Neuronal stem cell (in vitro differentiated cells): ENCODE results near the gene DDAH1. TPM values are rescaled to one million over a fixed set of nuclear protein-coding genes. Genes with fewer than 3 reads are reported as not detected.
"Not testable (repeated sequence)": the region's sequence is repeated elsewhere in the genome, so short reads cannot be mapped to it uniquely, and the experiment has no call there.

Experiments used
- DNase-seq: peaks from one replicate; pipeline ENCODE4 v3.0.0-alpha.2; 2013; ENCODE audit warnings: low spot score
- H2AFZ ChIP-seq: one replicate; pipeline ENCODE4 v1.6.1; 2013; ENCODE audit warnings: mild to moderate bottlenecking, low read length, inconsistent platforms
- H2AK5ac ChIP-seq: 2 replicates; pipeline ENCODE4 v1.6.1; 2013; ENCODE audit warnings: low read depth, mild to moderate bottlenecking, inconsistent platforms, low read length, moderate library complexity, mixed read lengths
- H2BK120ac ChIP-seq: 2 replicates; pipeline ENCODE4 v1.6.1; 2013; ENCODE audit warnings: low read depth, mild to moderate bottlenecking, inconsistent platforms, low read length, moderate library complexity, mixed read lengths
- H2BK12ac ChIP-seq: one replicate; pipeline ENCODE4 v1.6.1; 2013; ENCODE audit warnings: low read length, inconsistent platforms
- H2BK15ac ChIP-seq: 2 replicates; pipeline ENCODE4 v1.6.1; 2013; ENCODE audit warnings: mild to moderate bottlenecking, low read length, inconsistent platforms, mixed read lengths
- H2BK5ac ChIP-seq: one replicate; pipeline ENCODE4 v1.6.1; 2013; ENCODE audit warnings: inconsistent platforms, mild to moderate bottlenecking, low read length, moderate library complexity
- H3K14ac ChIP-seq: one replicate; pipeline ENCODE4 v1.6.1; 2013; ENCODE audit warnings: low read length, inconsistent platforms
- H3K18ac ChIP-seq: 2 replicates; pipeline ENCODE4 v1.6.1; 2013; ENCODE audit warnings: low read length, inconsistent platforms
- H3K23ac ChIP-seq: 2 replicates; pipeline ENCODE4 v1.6.1; 2013; ENCODE audit warnings: low read depth, mild to moderate bottlenecking, mixed read lengths, low read length, inconsistent platforms; ENCODE audit not compliant: poor library complexity
- H3K27ac ChIP-seq: replicated peaks from 3 replicates; pipeline ENCODE4 v1.5.1; 2013; ENCODE audit warnings: low read length, inconsistent platforms
- H3K27me3 ChIP-seq, 3 experiments: 2 replicates each; pipeline ENCODE4 v1.6.1; 2013; ENCODE audit warnings: low read length in 3 of 3, mild to moderate bottlenecking in 2 of 3, inconsistent platforms in 1 of 3, low read depth in 1 of 3, mixed read lengths in 1 of 3, moderate library complexity in 1 of 3; ENCODE audit not compliant: control insufficient read depth in 3 of 3, insufficient read depth in 3 of 3
- H3K36me3 ChIP-seq, 2 donors: replicated peaks in 1 of 2; 2 replicates each; pipeline ENCODE4 v1.6.1; 2013; ENCODE audit warnings: low read length in 2 of 2; ENCODE audit not compliant: control insufficient read depth in 2 of 2, insufficient read depth in 2 of 2
- H3K4ac ChIP-seq: 2 replicates; pipeline ENCODE4 v1.6.1; 2013; ENCODE audit warnings: inconsistent platforms, mild to moderate bottlenecking, low read length, moderate library complexity
- H3K4me1 ChIP-seq, 2 donors: 1 replicate in 1 of 2; 2 replicates in 1 of 2; pipeline ENCODE4 v1.6.1; 2013; ENCODE audit warnings: low read length in 2 of 2, low read depth in 1 of 2; ENCODE audit not compliant: control insufficient read depth in 2 of 2, insufficient read depth in 1 of 2
- H3K4me2 ChIP-seq: one replicate; pipeline ENCODE4 v1.6.1; 2013; ENCODE audit warnings: mild to moderate bottlenecking, low read length, inconsistent platforms; ENCODE audit not compliant: insufficient read depth, poor library complexity, severe bottlenecking
- H3K4me3 ChIP-seq, 2 donors: 2 replicates each; pipeline ENCODE4 v1.5.1; 2013; ENCODE audit warnings: low read length in 2 of 2, mild to moderate bottlenecking in 2 of 2, inconsistent platforms in 1 of 2, moderate library complexity in 1 of 2
- H3K79me1 ChIP-seq: one replicate; pipeline ENCODE4 v1.6.1; 2013; ENCODE audit warnings: low read depth, mild to moderate bottlenecking, inconsistent platforms, low read length, moderate library complexity
- H3K9ac ChIP-seq: one replicate; pipeline ENCODE4 v1.6.1; 2013; ENCODE audit warnings: mild to moderate bottlenecking, low read depth, low read length, inconsistent platforms; ENCODE audit not compliant: poor library complexity
- H3K9me3 ChIP-seq, 2 donors: replicated peaks in 1 of 2; 2 replicates each; pipeline versions ENCODE3 to v1.6.1; 2013; ENCODE audit warnings: low read length in 2 of 2, mild to moderate bottlenecking in 2 of 2, inconsistent platforms in 1 of 2, low read depth in 1 of 2, mixed read lengths in 1 of 2, moderate library complexity in 1 of 2; ENCODE audit not compliant: control insufficient read depth in 2 of 2, insufficient read depth in 1 of 2
- H4K8ac ChIP-seq: one replicate; pipeline ENCODE4 v1.6.1; 2013; ENCODE audit warnings: low read depth, mild to moderate bottlenecking, inconsistent platforms, low read length, moderate library complexity
- H4K91ac ChIP-seq: one replicate; pipeline ENCODE4 v1.6.1; 2013; ENCODE audit warnings: low read length, low read depth, mild to moderate bottlenecking, inconsistent platforms; ENCODE audit not compliant: poor library complexity
- WGBS, 2 donors: extraction: QIAGEN DNeasy Blood & Tissue Kit; methylation state at CpG; one replicate each; pipeline ENCODE4 v1.1.7; 2013; ENCODE audit warnings: missing lambda C conversion rate in 2 of 2, mixed read lengths in 1 of 2; ENCODE audit not compliant: insufficient read length in 2 of 2, insufficient replicate concordance in 1 of 2; ENCODE audit errors: extremely low coverage in 2 of 2; 5-methylcytosine and 5-hydroxymethylcytosine counted together
- polyA plus RNA-seq, 2 experiments: library from polyadenylated mRNA; stranded (reverse); fragments of 200-250 nt; gene quantifications; one replicate each; pipeline ENCODE4 v1.2.3, GENCODE V29; 2013

DDAH1 gene
- polyA plus RNA-seq (2013, experiment 1 of 2): 20.8 TPM
- polyA plus RNA-seq (2013, experiment 2 of 2): 21.4 TPM

DNA sequence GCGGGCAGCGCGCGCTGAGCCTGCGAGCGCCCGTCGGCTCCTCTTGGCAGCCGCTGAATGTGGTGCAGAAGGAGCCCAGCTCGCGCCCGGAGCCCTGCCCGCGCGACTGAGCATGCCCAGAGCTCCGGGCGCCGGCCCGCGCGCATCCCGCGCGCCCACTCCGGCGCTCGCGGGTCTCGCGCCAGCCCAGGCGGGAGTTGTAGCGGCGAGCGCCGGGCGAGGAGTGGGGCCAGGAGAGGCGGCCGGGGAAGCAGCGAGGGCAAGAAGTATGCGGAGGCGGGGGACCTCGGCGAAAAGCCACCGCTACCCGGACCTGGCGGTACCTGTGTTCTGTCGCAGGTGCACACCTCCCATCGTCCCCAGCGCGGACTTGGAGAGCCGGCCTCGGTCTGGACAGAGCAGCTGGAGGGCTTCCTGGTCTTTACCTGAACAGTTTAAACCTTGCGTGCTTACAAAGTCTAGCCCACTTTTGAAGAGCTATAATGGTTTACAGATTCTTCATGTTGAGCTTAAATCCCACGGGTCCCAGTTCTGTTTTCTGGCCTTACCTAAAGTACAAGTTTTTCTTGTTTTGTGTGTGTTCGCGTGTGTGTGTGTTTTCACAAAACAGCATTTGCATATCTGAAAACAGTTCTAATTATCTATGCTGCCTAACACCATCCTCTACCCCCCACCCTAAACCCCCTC, at the start of gene DDAH1:
TSS of gene DDAH1 (minus strand) at position 61 of the 687 bp plus-strand sequence. CDS start 114 bp downstream, outside the sequence.
- no peak within 1 kb of the TSS for H3K27ac ChIP-seq

DNA sequence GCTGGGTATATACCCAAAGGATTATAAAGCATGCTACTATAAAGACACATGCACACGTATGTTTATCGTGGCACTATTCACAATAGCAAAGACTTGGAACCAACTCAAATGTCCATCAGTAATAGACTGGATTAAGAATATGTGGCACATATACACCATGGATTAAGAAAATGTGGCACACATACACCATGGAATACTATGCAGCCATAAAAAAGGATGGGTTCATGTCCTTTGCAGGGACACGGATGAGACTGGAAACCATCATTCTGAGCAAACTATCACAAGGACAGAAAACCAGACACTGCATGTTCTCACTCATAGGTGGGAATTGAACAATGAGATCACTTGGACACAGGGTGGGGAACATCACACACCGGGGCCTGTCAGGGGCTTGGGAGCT, 49.0 kb upstream of the DDAH1 start:
- not testable (repeated sequence) for H2AK5ac ChIP-seq, H3K9ac ChIP-seq, H2BK15ac ChIP-seq, H3K23ac ChIP-seq, H3K18ac ChIP-seq, DNase-seq, H2AFZ ChIP-seq, H4K8ac ChIP-seq, H3K4me1 ChIP-seq, H2BK12ac ChIP-seq, H3K4me2 ChIP-seq, H3K27me3 ChIP-seq, H2BK5ac ChIP-seq, H3K79me1 ChIP-seq, H3K27ac ChIP-seq, H4K91ac ChIP-seq, H3K14ac ChIP-seq, H3K9me3 ChIP-seq, H3K36me3 ChIP-seq, H3K4ac ChIP-seq, H3K4me3 ChIP-seq, H2BK120ac ChIP-seq
- no CpG with 5 or more reads among the region's 4 CpGs for WGBS, 2 donors

More for the DNA sequence above, at the start of gene DDAH1:
- peak within 1 kb of the TSS; percentile 99 for H3K9ac ChIP-seq
- H3K36me3 ChIP-seq: no peaks in the 10 kb centered on the region
- peak within 1 kb of the TSS; percentile 99 for H2AFZ ChIP-seq
- no peak within 1 kb of the TSS for H4K91ac ChIP-seq
- H4K8ac ChIP-seq: peak within 1 kb of the TSS; percentile 98
- H3K79me1 ChIP-seq: no peaks in the 10 kb centered on the region
- peak within 1 kb of the TSS; percentile 92 to 96 for H3K4me3 ChIP-seq
- H2BK15ac ChIP-seq: peak within 1 kb of the TSS; percentile 90
- no peak for DNase-seq
- peak within 1 kb of the TSS; percentile 96 for H3K23ac ChIP-seq
- H2AK5ac ChIP-seq: peak within 1 kb of the TSS; percentile 17
- peak within 1 kb of the TSS; percentile 100 for H3K4me2 ChIP-seq
- H2BK120ac ChIP-seq: peak within 1 kb of the TSS; percentile 11
- no peak within 1 kb of the TSS for H2BK5ac ChIP-seq
- peak within 1 kb of the TSS; percentile 99 for H3K18ac ChIP-seq
- H3K4me1 ChIP-seq: peaks cover 2 to 4% of the 10 kb centered on the region in 2 donors
- peak within 1 kb of the TSS; percentile 85 for H2BK12ac ChIP-seq
- WGBS, 2 donors: no CpG with 5 or more reads among the region's 56 CpGs
- H3K27me3 ChIP-seq: peaks cover 0 to 9% (median 0%) of the 10 kb centered on the region in 3 experiments
- H3K9me3 ChIP-seq: no peaks in the 10 kb centered on the region
- no peak within 1 kb of the TSS for H3K4ac ChIP-seq
- peak within 1 kb of the TSS; percentile 94 for H3K14ac ChIP-seq

GRCh38 chr1:85504417-85504816, 39.5 kb upstream of the DDAH1 start:
- Histone ChIP-seq H3K14ac (no peak overlapping the region), H3K4me2 (no peak overlapping the region), H3K79me1 (no peaks in the 10 kb centered on the region), H3K27ac (no peak overlapping the region), H3K18ac (no peak overlapping the region), H3K23ac (no peak overlapping the region), H2BK15ac (no peak overlapping the region), H4K91ac (no peak overlapping the region), H3K4me3 (no peak overlapping the region), H2AFZ (no peak overlapping the region), H3K4ac (no peak overlapping the region), H3K9me3 (peaks cover 4 to 14% of the 10 kb centered on the region in 2 donors), H2BK120ac (no peak overlapping the region), H3K36me3 (no peaks in the 10 kb centered on the region), H3K4me1 (peaks cover 0 to 2% of the 10 kb centered on the region in 2 donors), H4K8ac (no peak overlapping the region), H2AK5ac (no peak overlapping the region), H3K27me3 (no peaks in the 10 kb centered on the region), H3K9ac (no peak overlapping the region), H2BK12ac (no peak overlapping the region), H2BK5ac (no peak overlapping the region)
- no peak for DNase-seq
- no CpG with 5 or more reads among the region's 1 CpG for WGBS, 2 donors

DNA sequence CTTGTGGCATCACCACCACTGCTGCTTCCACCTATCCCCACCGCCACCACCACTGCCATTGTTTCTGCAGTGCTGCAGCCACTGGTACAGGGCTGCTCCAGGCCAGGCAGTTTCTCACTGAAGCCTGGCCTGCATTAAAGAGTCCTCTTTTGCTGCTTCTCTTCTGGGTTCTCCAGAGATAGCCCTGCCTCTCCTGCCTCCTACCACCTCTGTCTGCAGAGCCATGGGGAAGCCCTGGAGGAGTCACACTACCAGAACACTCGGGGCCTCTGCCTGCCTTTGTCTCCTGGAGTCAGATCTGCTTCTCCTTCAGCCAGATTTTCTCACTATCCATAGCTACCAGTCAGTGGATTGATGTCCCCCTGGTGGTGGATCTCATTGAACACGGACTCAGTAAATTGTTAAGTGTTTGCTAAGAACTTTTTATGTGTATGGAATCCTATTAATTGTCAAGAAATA, 37.7 kb upstream of the DDAH1 start:
- Histone ChIP-seq H4K91ac (no peak overlapping the region), H2BK120ac (no peak overlapping the region), H3K9me3 (peaks cover 4 to 14% of the 10 kb centered on the region in 2 donors), H3K23ac (no peak overlapping the region), H3K18ac (peak overlapping the region; percentile 68), H3K36me3 (no peaks in the 10 kb centered on the region), H3K27me3 (no peaks in the 10 kb centered on the region), H2BK12ac (no peak overlapping the region), H2BK5ac (peak overlapping the region; percentile 30), H2BK15ac (no peak overlapping the region), H3K4ac (no peak overlapping the region), H3K27ac (no peak overlapping the region), H3K79me1 (no peaks in the 10 kb centered on the region), H4K8ac (no peak overlapping the region), H2AFZ (peak overlapping the region; percentile 91), H2AK5ac (no peak overlapping the region), H3K4me3 (no peak overlapping the region), H3K9ac (no peak overlapping the region), H3K4me1 (peaks cover 0 to 2% of the 10 kb centered on the region in 2 donors), H3K14ac (no peak overlapping the region), H3K4me2 (no peak overlapping the region)
- peak; percentile 31 for DNase-seq
- WGBS, 2 donors: no CpG with 5 or more reads among the region's 3 CpGs
